Left ventricle myocardium inferior (tissue), 1 donor: ENCODE data around the gene ITGA4. TPM values are rescaled to one million over a fixed set of nuclear protein-coding genes. Genes with fewer than 3 reads are reported as not detected.

ENCODE experiments used
- DNase-seq: peaks from one replicate; pipeline ENCODE4 v3.0.0-alpha.2; 2020
- H3K27ac ChIP-seq: fragments of 200-600 bp; replicated peaks from 2 replicates; pipeline ENCODE4 v1.8.0; 2021
- H3K27me3 ChIP-seq: fragments of 200-600 bp; 2 replicates; pipeline ENCODE4 v1.8.0; 2021; ENCODE audit warnings: low read depth
- H3K36me3 ChIP-seq: fragments of 200-600 bp; 2 replicates; pipeline ENCODE4 v1.8.0; 2021
- H3K4me1 ChIP-seq: fragments of 200-600 bp; 2 replicates; pipeline ENCODE4 v1.8.0; 2021
- H3K4me3 ChIP-seq: fragments of 200-600 bp; 2 replicates; pipeline ENCODE4 v1.8.0; 2021; ENCODE audit warnings: mild to moderate bottlenecking, moderate library complexity
- H3K9me3 ChIP-seq: fragments of 200-600 bp; replicated peaks from 2 replicates; pipeline ENCODE4 v1.8.0; 2021
- intact Hi-C: fragments of 100-400 bp; cut with micrococcal nuclease; formaldehyde crosslinking; loops from one replicate; pipeline ENCODE4 v1.11.0; 2022
- total RNA-seq: library from RNA; stranded (reverse); fragmentation: NEBNext Ultra II Directional; extraction: Animal tissue kit (Norgen Biotek cat#: 25700); gene quantifications from one replicate; pipeline ENCODE4 v1.2.1, GENCODE V29; 2021
- TF ChIP-seq, protein P1 (sequence below): fragments of 200-600 bp; IDR thresholded peaks from 2 replicates; pipeline ENCODE4 v1.8.0; 2021; ENCODE audit warnings: antibody characterized with exemption, mild to moderate bottlenecking, borderline replicate concordance
- donor health status: DM: no; HTN: yes; CAD: no; lungs with severe emphysema.

Gene ITGA4
- total RNA-seq, 1 donor from 2014 or later = 0.74 TPM

DNA sequence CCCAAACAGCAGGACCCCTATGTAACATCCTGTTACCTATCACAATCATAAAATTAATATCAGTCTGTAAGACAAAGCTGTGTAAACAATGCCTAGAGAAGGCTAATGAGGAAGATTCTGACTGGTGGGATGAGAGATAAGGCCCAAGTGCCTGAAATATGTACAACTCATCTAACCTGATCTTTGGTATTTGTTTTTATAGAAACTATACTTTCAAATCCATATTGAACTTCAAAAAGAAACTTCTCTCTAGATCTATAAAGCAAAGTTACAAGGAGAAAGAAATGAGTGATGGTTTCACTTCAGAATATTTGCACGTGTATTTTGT is 36.1 kb upstream of the ITGA4 start:
- no peaks in the 10 kb centered on the region for H3K4me1 ChIP-seq
- no peak for DNase-seq
- TF ChIP-seq, protein P1, sequence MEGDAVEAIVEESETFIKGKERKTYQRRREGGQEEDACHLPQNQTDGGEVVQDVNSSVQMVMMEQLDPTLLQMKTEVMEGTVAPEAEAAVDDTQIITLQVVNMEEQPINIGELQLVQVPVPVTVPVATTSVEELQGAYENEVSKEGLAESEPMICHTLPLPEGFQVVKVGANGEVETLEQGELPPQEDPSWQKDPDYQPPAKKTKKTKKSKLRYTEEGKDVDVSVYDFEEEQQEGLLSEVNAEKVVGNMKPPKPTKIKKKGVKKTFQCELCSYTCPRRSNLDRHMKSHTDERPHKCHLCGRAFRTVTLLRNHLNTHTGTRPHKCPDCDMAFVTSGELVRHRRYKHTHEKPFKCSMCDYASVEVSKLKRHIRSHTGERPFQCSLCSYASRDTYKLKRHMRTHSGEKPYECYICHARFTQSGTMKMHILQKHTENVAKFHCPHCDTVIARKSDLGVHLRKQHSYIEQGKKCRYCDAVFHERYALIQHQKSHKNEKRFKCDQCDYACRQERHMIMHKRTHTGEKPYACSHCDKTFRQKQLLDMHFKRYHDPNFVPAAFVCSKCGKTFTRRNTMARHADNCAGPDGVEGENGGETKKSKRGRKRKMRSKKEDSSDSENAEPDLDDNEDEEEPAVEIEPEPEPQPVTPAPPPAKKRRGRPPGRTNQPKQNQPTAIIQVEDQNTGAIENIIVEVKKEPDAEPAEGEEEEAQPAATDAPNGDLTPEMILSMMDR = no peak
- no peak overlapping the region for H3K4me3 ChIP-seq
- intact Hi-C loops = no loop called here
- no peaks in the 10 kb centered on the region for H3K36me3 ChIP-seq
- H3K27ac ChIP-seq = no peak overlapping the region
- no peaks in the 10 kb centered on the region for H3K27me3 ChIP-seq
- peaks cover 7% of the 10 kb centered on the region for H3K9me3 ChIP-seq

DNA sequence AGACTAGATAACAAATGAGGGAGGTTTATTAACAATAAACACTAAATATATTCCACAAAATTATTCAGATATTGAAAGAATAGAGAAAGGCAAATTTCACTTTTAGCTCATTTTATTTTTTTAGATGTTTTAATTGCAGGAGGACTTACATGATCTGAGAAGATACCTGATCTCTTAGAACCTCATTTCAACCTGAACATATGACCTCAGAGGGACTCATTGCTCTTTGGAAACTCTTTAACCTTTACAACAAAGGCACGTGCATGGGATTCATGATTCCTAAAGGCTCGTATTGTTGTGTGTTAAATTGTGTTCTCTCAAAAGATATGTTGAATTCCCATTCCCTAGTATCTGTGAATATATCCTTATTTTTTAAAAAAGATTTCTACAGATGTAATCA is 35.7 kb upstream of the ITGA4 start:
- TF ChIP-seq, protein P1 = no peak
- intact Hi-C loops = no loop called here
- H3K4me3 ChIP-seq = no peak overlapping the region

DNA sequence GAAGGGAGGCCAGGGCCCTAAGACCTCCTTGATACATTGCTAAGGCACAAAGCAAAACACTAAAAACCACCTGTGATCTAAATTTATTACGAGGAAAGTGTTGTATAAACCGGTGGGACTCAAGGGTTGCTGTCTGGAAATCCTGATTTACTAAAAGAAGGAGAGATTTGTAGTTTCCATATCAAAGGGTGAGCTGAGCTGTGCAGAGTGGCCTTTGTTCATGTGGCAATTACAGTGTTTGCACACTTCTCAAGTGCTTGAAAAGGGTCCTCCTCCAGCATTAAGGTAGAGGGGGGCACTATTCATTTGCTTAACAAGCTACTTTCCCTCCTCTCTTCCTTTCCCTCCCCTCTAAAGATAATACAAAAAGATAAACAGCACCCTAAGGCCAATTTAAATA is 30.5 kb upstream of the ITGA4 start:
- TF ChIP-seq, protein P1 = no peak
- DNase-seq = no peak
- no peaks in the 10 kb centered on the region for H3K9me3 ChIP-seq
- no peaks in the 10 kb centered on the region for H3K4me1 ChIP-seq
- H3K4me3 ChIP-seq = no peak overlapping the region
- no peaks in the 10 kb centered on the region for H3K36me3 ChIP-seq
- no peaks in the 10 kb centered on the region for H3K27me3 ChIP-seq
- intact Hi-C loops = no loop called here
- no peak overlapping the region for H3K27ac ChIP-seq

More for the DNA sequence above, 35.7 kb upstream of the ITGA4 start:
- no peak for DNase-seq
- H3K9me3 ChIP-seq = peaks cover 4% of the 10 kb centered on the region
- no peaks in the 10 kb centered on the region for H3K4me1 ChIP-seq
- no peaks in the 10 kb centered on the region for H3K36me3 ChIP-seq
- no peak overlapping the region for H3K27ac ChIP-seq
- H3K27me3 ChIP-seq = no peaks in the 10 kb centered on the region

DNA sequence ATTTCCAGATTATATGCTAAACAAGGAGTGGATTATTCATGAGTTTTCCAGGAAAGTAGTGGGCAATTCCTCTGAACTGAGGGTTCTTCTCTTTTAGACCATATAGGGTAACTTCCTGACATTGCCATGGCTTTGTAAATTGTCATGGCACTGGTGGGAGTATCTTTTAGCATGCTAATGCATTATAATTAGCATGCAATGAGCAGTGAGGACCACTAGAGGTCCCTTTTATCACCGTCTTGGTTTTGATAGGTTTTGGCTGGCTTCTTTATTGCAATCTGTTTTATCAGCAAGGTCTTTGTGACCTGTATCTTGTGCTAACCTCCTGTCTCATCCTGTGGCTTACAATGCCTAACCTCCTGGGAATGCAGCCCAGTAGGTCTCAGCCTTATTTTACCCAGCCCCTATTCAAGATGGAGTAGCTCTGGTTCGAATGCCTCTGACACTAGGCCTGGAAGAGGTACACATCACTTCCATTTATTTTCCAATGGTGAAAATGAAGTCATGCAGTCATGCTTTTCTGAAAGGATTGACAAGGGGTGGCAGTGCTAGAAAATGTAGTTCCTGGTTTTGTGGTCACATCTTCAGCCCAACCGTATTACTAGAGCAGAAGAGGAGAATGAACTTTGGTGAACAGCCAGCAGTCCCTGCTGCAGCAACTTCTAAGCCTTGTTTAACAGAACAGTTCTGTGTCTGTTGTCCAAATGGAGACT is 26.6 kb upstream of the ITGA4 start:
- DNase-seq = no peak
- Histone ChIP-seq H3K27ac (no peak overlapping the region), H3K4me3 (no peak overlapping the region), H3K9me3 (peaks cover 5% of the 10 kb centered on the region), H3K27me3 (no peaks in the 10 kb centered on the region), H3K4me1 (no peaks in the 10 kb centered on the region), H3K36me3 (no peaks in the 10 kb centered on the region)
- TF ChIP-seq, protein P1 = no peak
- intact Hi-C loops = no loop called here

DNA sequence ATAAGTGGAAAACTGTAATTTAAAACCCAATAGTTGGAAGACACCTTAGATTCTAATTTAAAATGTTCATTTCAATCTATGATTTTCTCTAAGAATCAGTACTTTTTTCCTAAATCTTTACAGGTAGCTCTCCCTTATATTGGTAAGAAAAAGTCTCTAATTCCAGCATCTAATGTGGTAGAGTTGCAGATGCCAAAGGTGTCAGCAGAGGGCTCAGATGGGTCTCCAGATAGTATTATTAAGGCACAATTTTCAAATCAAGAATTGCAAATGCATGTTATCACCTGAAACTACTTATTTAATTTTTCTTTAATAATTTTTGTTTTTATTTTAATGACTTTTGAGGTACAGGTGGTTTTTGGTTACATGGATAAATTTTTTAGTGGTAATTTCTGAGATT is 25.5 kb upstream of the ITGA4 start:
- no peak overlapping the region for H3K27ac ChIP-seq
- DNase-seq = no peak
- intact Hi-C loops = no loop called here
- TF ChIP-seq, protein P1 = no peak
- no peak overlapping the region for H3K4me3 ChIP-seq
- no peaks in the 10 kb centered on the region for H3K4me1 ChIP-seq
- H3K36me3 ChIP-seq = no peaks in the 10 kb centered on the region
- H3K9me3 ChIP-seq = peaks cover 5% of the 10 kb centered on the region
- no peaks in the 10 kb centered on the region for H3K27me3 ChIP-seq

DNA sequence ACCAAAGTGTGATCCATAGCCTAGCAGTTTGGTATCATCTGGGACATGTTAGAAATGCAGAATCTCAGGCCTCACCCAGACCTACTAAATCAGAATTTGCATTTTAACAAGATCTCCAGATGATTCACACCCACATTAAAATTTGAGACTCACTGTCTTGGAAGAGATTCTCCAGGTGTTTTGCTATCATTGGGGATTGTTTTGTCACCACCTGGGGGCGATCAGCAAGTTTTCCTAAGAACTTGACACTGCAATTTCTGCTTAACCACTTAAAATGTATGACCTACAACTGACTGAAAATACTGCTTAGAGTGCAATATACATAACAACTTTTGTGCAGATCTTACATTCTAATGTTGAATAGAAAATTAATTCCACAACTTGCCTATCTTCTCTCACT is 18.9 kb upstream of the ITGA4 start:
- no peaks in the 10 kb centered on the region for H3K4me1 ChIP-seq
- no peak overlapping the region for H3K4me3 ChIP-seq
- DNase-seq = no peak
- no peaks in the 10 kb centered on the region for H3K36me3 ChIP-seq
- no peaks in the 10 kb centered on the region for H3K27me3 ChIP-seq
- TF ChIP-seq, protein P1 = no peak
- H3K9me3 ChIP-seq = peaks cover 5% of the 10 kb centered on the region
- intact Hi-C loops = no loop called here
- H3K27ac ChIP-seq = no peak overlapping the region
